Cardiac fibroblast (primary cell): Measurements from ENCODE around the gene ADNP.

Source experiments
- DNase-seq, 2 donors: peaks; one replicate each; pipeline versions ENCODE4 v3.0.0 to v3.0.0-alpha.2; 2010; ENCODE audit warnings: low read depth in 2 of 2
- H3K4me3 ChIP-seq, 2 donors: replicated peaks in 1 of 2; 1 replicate in 1 of 2; 2 replicates in 1 of 2; pipeline ENCODE4 v1.5.1; 2011; ENCODE audit warnings: low read depth in 2 of 2, low read length in 2 of 2, mild to moderate bottlenecking in 2 of 2, moderate library complexity in 1 of 2
- CTCF ChIP-seq: IDR thresholded peaks from one replicate; pipeline ENCODE4 v1.5.1; 2011; ENCODE audit warnings: low read depth, mild to moderate bottlenecking, low read length, inconsistent platforms

The ADNP gene

GRCh38 chr20:50969435-50969834 is 38.2 kb upstream of the ADNP start:
- no peak overlapping the region for H3K4me3 ChIP-seq
- DNase-seq = no peak
- TF ChIP-seq CTCF = no peak

DNA sequence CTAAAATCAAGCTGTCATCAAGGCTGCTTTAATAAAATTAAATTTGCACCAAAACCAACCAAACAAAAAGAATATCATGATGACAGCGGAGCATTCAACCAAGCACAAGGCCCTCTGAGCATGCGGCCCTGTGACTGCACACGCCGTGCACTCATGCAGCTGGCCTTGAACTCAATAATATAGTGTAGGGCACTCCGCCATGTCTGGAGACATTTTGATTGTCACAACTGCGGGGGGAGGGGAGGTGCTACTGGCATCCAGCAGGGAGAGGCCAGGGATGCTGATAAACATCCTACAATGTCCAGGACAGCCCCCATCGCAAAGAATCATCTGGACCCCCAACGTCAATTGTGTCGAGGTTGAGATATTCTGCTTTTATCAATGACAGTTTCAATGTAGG is 37.1 kb upstream of the ADNP start:
- no peak for DNase-seq
- no peak overlapping the region for H3K4me3 ChIP-seq
- TF ChIP-seq CTCF = no peak

DNA sequence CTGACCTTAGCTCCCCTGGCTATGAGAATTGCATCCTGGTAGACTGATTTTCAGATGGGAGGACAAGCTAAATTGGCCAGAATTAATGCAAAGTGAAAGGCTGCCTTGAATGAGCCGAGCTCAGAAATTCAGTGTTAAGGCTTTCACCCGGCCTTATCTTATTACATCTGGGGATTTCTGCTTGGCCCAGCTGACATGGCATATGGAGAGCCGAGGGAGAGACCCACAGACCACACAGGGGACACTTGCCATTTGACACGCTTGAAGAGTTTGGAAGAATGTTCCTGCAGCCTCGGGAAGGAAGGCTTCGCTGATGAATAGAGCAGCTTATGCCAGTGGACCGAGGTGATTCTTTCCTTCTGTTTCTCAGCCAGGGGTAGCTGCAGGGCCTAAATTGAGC is 36.3 kb upstream of the ADNP start:
- no peak overlapping the region for H3K4me3 ChIP-seq
- DNase-seq = no peak
- no peak for TF ChIP-seq CTCF

DNA sequence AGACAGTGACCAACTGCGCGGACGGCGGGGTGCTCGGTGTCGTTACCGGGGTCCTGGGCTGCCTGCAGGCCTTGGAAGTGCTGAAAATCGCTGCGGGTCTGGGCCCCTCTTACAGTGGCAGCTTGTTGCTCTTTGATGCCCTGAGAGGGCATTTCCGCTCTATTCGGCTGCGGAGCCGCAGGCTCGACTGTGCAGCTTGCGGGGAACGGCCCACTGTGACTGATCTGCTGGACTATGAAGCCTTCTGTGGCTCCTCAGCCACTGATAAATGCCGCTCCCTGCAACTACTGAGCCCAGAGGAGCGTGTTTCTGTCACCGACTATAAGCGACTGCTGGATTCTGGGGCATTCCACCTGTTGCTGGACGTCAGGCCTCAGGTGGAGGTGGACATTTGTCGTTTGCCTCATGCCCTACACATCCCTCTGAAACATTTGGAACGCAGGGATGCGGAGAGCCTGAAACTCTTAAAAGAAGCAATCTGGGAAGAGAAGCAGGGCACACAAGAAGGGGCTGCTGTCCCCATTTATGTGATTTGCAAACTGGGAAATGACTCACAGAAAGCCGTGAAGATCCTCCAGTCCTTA is 28.4 kb upstream of the ADNP start:
- TF ChIP-seq CTCF = no peak
- no peak for DNase-seq
- peak overlapping the region; percentile 90 to 96 for H3K4me3 ChIP-seq

DNA sequence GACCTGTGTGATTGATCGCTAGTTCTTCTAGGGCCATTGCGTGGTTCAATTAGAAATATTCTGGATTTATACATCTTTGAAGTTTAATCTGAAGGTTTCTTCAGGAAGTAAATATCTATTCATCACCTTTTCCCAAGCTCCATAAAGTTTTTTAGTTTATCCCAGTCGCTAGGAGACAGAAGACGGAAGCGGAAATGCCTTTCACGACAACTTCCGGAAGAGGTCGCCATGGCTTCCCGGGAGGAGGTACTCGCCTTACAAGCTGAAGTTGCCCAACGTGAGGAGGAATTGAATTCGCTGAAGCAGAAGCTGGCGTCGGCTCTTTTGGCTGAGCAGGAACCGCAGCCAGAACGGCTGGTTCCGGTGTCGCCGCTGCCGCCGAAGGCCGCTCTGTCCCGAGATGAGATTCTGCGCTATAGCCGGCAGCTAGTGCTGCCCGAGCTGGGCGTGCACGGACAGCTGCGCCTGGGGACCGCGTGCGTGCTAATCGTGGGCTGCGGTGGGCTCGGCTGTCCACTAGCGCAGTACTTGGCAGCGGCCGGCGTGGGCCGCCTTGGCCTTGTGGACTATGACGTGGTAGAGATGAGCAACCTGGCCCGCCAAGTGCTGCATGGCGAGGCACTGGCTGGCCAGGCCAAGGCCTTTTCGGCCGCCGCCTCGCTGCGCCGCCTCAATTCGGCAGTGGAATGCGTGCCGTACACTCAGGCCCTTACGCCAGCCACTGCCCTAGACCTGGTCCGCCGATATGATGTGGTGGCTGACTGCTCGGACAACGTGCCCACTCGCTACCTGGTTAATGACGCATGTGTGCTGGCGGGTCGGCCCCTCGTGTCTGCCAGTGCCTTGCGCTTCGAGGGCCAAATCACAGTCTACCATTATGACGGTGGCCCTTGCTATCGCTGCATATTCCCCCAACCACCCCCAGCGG is 27.6 kb upstream of the ADNP start, which contains the start of gene MOCS3:
Gene MOCS3 (plus strand): TSS at position 204 of the 928 bp plus-strand sequence. CDS start 25 bp downstream, at position 229.
- no peak for TF ChIP-seq CTCF
- peak within 1 kb of the TSS; percentile 90 to 96 for H3K4me3 ChIP-seq
- peak; percentile 96 for DNase-seq

DNA sequence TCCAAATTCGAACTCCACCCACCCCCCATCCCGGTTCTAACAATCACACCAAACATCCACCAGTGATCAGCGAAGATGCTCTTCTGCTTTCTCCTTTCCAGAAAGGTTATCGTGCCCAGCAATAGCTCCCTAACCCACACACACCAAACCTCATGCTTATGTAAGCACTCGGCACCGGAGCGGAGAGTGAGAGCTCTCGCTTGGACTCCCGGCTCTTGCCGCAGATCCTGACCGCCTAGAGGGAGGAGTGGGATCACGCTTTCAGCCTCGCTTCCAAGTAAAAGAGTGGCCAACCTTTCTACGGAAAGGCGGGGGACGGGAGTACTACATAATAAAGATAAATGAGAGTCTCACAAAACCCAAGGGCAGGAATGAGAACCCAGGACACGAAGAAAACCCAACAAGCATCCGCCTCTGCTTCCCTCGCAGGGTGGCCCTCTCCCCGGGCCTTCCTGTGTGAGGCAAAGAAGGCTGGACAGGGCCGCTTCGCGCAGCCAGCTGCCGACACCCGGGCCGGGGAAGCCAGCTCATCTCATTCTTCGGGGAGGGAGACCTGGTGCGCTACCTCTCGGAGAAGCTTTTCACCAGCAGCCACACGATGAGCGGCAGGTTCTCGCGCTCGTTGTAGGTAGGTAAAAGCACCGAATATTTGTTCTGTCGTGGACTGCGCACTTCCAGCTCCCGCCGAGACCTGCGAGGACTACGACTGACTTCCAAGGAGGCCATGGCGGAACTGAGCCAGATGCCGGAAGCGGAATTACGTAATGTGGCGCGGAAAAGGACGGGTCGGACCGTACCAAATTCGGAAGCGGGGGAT is 26.8 kb upstream of the ADNP start, which contains the start of gene DPM1:
Gene DPM1 (minus strand): TSS at position 735 of the 817 bp plus-strand sequence. CDS start 9 bp downstream, at position 726.
- no peak for TF ChIP-seq CTCF
- H3K4me3 ChIP-seq = peak within 1 kb of the TSS; percentile 90 to 96
- DNase-seq = peak; percentile 94 to 95
